Measurements from ENCODE around the gene GLYATL1. TPM values are rescaled to one million over a fixed set of nuclear protein-coding genes. Genes with fewer than 3 reads are reported as not detected.

The GLYATL1 gene
- total RNA-seq, 1 experiment from 2014 or later = not detected

DNA sequence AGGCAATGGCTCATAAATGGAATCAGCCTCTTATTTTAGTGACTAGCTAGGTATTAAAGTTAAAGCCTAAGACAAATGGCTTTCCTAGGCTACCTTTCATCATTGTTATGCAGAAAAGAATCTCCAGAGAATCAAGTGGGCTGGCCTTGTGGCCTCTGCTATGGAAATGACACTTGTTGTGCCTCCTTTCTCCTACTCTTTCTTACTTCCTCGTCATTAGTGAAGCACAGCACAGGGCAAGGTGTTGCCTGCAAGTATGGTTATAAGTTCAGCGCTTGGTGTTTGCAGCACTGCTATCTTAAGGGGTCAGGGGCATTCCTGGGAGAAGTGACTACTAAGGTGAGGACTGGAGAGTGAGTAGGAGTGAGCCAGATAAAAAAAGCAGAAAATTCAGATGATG lies 45.4 kb upstream of the GLYATL1 start:
- H3K27ac ChIP-seq (ENCODE audit: low read depth, low read length) = no peak overlapping the region
- no peak overlapping the region for H3K9ac ChIP-seq (ENCODE audit: low read length)
- H3K9me2 ChIP-seq (ENCODE audit: insufficient read depth) = no peaks in the 10 kb centered on the region
- H3K9me3 ChIP-seq (ENCODE audit: control insufficient read depth in 1 of 2, insufficient read depth in 1 of 2, low read depth in 1 of 2, low read length in 2 of 2) = no peaks in the 10 kb centered on the region
- no peaks in the 10 kb centered on the region for H3K27me3 ChIP-seq (ENCODE audit: insufficient read depth, low read length)
- ChIA-PET POLR2A (no interaction called here), CTCF (no interaction called here), RAD21 (ENCODE audit: low non-redundant PET in 1 of 2, low total read pairs in 2 of 2, uncharacterized antibody in 2 of 2, unreplicated experiment in 2 of 2) (no interaction called here)
- H4K20me1 ChIP-seq (ENCODE audit: insufficient read depth) = no peaks in the 10 kb centered on the region
- ATAC-seq (no peak), DNase-seq (ENCODE audit: low read depth, low spot score) (no peak)
- H3K4me1 ChIP-seq (ENCODE audit: control insufficient read depth in 1 of 2, insufficient read depth in 2 of 2, low read length in 2 of 2) = no peaks in the 10 kb centered on the region
- TF ChIP-seq EZH2phosphoT487 (IDR thresholded peaks at IDR 0.05; ENCODE audit: borderline replicate concordance) (no peak), ELF1 (IDR thresholded peaks at IDR 0.05; ENCODE audit: borderline replicate concordance, low read depth) (no peak), YY1 (IDR thresholded peaks at IDR 0.05; ENCODE audit: extremely low read depth, insufficient replicate concordance, low read depth, low read length) (no peak), ZNF274 (IDR thresholded peaks at IDR 0.05; ENCODE audit: low read depth, low read length) (no peak), FOSL1 (IDR thresholded peaks at IDR 0.05; ENCODE audit: low read depth) (no peak), JUND (IDR thresholded peaks at IDR 0.05) (no peak), TCF7L2 (IDR thresholded peaks at IDR 0.05; ENCODE audit: borderline replicate concordance, extremely low read depth, insufficient read depth, insufficient read length) (no peak)
- TF ChIP-seq, protein P1, sequence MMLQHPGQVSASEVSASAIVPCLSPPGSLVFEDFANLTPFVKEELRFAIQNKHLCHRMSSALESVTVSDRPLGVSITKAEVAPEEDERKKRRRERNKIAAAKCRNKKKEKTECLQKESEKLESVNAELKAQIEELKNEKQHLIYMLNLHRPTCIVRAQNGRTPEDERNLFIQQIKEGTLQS (IDR thresholded peaks at IDR 0.05) = no peak
- TF ChIP-seq, protein P2, sequence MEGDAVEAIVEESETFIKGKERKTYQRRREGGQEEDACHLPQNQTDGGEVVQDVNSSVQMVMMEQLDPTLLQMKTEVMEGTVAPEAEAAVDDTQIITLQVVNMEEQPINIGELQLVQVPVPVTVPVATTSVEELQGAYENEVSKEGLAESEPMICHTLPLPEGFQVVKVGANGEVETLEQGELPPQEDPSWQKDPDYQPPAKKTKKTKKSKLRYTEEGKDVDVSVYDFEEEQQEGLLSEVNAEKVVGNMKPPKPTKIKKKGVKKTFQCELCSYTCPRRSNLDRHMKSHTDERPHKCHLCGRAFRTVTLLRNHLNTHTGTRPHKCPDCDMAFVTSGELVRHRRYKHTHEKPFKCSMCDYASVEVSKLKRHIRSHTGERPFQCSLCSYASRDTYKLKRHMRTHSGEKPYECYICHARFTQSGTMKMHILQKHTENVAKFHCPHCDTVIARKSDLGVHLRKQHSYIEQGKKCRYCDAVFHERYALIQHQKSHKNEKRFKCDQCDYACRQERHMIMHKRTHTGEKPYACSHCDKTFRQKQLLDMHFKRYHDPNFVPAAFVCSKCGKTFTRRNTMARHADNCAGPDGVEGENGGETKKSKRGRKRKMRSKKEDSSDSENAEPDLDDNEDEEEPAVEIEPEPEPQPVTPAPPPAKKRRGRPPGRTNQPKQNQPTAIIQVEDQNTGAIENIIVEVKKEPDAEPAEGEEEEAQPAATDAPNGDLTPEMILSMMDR (IDR thresholded peaks at IDR 0.05 in 2 of 3, conservative IDR thresholded peaks at IDR 0.05 in 1 of 3; ENCODE audit: borderline replicate concordance in 1 of 3, insufficient read depth in 1 of 3, low read depth in 2 of 3, low read length in 2 of 3) = no peak
- no TSS peak for BruUV-seq (replicated peaks)
- no peak overlapping the region for H3K4me2 ChIP-seq (ENCODE audit: low read length)
- no peaks in the 10 kb centered on the region for H3K36me3 ChIP-seq (ENCODE audit: control insufficient read depth in 1 of 2, insufficient read depth in 2 of 2, low read length in 2 of 2)
- H2AFZ ChIP-seq (ENCODE audit: low read depth, low read length, poor library complexity, severe bottlenecking) = no peak overlapping the region
- intact Hi-C loops (cut with micrococcal nuclease) = no loop called here
- H3K4me3 ChIP-seq (replicated peaks in 1 of 2; ENCODE audit: low read depth in 1 of 2, low read length in 2 of 2) = no peak overlapping the region
- H3K79me2 ChIP-seq (ENCODE audit: insufficient read depth, low read length) = no peaks in the 10 kb centered on the region
